Measurements from ENCODE around the gene DENND1A.

GRCh38 chr9:123414936-123415930, 514.7 kb downstream of the DENND1A start:
- TF ChIP-seq CTCF (IDR thresholded peaks at IDR 0.05; ENCODE audit: insufficient read depth, low read length, poor library complexity, severe bottlenecking) (no peak), EZH2phosphoT487 (conservative IDR thresholded peaks at IDR 0.05; ENCODE audit: low read length) (no peak)

Measured in SU-DHL-6 (cell line).